ENCODE data around the gene IL1RAPL1.
"Not testable (repeated sequence)": the region's sequence is repeated elsewhere in the genome, so short reads cannot be mapped to it uniquely, and the experiment has no call there.

Gene IL1RAPL1

GRCh38 chrX:29110041-29110440 lies 522.8 kb downstream of the IL1RAPL1 start:
- TF ChIP-seq ZFX (IDR thresholded peaks at IDR 0.05) (no peak), CTCF (conservative IDR thresholded peaks at IDR 0.05) (no peak)
- no peak overlapping the region for H3K27ac ChIP-seq

- TF ChIP-seq ZFX (IDR thresholded peaks at IDR 0.05) (no peak), CTCF (conservative IDR thresholded peaks at IDR 0.05) (no peak)
- H3K27ac ChIP-seq: peak overlapping the region; percentile 89
Observed at GRCh38 chrX:29113221-29113620, 526.0 kb downstream of the IL1RAPL1 start.

GRCh38 chrX:29122817-29123216 lies 535.6 kb downstream of the IL1RAPL1 start:
- H3K27ac ChIP-seq: not testable (repeated sequence)

- no peak overlapping the region for H3K27ac ChIP-seq
- TF ChIP-seq ZFX (IDR thresholded peaks at IDR 0.05) (no peak), CTCF (conservative IDR thresholded peaks at IDR 0.05) (no peak)
Observed at GRCh38 chrX:29130905-29131304, 543.7 kb downstream of the IL1RAPL1 start.

- H3K27ac ChIP-seq: no peak overlapping the region
- TF ChIP-seq ZFX (IDR thresholded peaks at IDR 0.05): no peak
- TF ChIP-seq CTCF (conservative IDR thresholded peaks at IDR 0.05): no peak
Observed at GRCh38 chrX:29136904-29137303, 549.7 kb downstream of the IL1RAPL1 start.

- no peak overlapping the region for H3K27ac ChIP-seq
- TF ChIP-seq CTCF (conservative IDR thresholded peaks at IDR 0.05) (no peak), ZFX (IDR thresholded peaks at IDR 0.05) (no peak)
Observed at GRCh38 chrX:29138003-29138402, 550.8 kb downstream of the IL1RAPL1 start.

- TF ChIP-seq CTCF (conservative IDR thresholded peaks at IDR 0.05) (no peak), ZFX (IDR thresholded peaks at IDR 0.05) (no peak)
Observed at GRCh38 chrX:29143356-29143755, 556.1 kb downstream of the IL1RAPL1 start.

GRCh38 chrX:29143756-29144155 lies 556.5 kb downstream of the IL1RAPL1 start:
- TF ChIP-seq CTCF (conservative IDR thresholded peaks at IDR 0.05) (no peak), ZFX (IDR thresholded peaks at IDR 0.05) (no peak)
- H3K27ac ChIP-seq: no peak overlapping the region

More at GRCh38 chrX:29143356-29143755, 556.1 kb downstream of the IL1RAPL1 start:
- no peak overlapping the region for H3K27ac ChIP-seq

Measured in C4-2B (cell line).